Medulla oblongata (tissue), 1 donor: ENCODE measurements around the gene MIA3.
"Not testable (repeated sequence)": the region's sequence is repeated elsewhere in the genome, so short reads cannot be mapped to it uniquely, and the experiment has no call there.

Source experiments
- DNase-seq: peaks from one replicate; pipeline ENCODE4 v3.0.0-alpha.2; 2015; ENCODE audit errors: extremely low spot score

The MIA3 gene

DNA sequence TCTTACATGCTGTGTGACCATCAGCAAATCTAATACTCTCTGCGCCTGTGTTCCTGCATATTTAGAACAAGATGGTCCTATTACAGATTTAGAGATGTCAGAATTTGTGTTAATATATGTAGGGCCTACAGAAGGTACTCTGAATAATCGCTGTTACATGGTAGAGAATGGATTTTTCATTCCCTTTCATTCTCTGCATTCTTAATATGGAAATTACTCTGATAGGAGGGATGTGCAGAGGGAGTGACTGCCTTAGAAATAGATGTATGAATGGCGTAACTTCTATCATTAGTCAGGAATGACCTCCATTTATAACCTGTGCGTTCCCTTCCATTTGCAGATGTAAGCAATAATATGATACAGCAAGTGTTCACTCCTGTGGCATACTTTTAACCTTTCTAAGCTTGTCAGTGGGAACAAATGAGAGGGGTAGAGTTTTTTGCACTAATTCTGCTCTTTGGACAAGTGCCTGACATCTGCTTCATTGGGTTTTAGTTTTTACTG, 45.6 kb downstream of the MIA3 start:
- DNase-seq: no peak

DNA sequence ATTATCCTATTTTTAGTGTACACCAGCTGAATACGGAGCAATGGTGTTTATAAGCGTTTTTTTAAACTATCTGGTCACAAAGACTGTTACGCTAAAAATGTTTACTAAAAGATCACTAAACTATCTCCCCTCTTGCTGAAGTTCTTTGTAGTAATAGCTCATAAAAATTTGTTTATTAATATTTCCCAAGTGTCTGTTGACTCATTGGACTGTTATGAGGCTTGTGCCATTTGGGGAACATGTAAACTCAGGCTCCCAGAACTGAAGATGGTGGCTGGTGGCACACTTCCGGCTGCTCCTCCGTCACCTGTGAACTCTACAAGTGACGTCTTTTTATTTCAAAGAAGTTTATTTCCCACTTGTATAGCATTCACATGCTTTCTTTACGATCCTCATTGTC, 48.1 kb downstream of the MIA3 start:
- no peak for DNase-seq

DNA sequence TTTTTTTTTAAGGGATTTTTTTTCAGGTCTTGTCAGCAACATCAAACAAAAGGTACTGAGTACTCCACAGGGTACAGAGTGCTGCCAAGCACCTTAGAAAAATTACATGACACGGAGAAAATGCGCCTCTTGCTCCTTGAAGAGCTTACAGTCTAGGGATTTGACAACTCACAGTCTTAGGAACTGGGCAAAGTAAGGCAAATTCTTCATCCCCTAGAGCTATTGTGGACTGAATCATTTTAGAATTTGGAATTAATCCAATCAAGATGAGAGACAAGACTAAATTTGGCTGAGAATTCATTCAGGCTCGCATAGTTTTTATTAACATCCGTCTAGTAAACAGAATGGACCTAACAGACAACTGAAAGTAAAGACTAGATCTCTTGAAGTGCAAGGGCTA, 50.3 kb downstream of the MIA3 start:
- not testable (repeated sequence) for DNase-seq

DNA sequence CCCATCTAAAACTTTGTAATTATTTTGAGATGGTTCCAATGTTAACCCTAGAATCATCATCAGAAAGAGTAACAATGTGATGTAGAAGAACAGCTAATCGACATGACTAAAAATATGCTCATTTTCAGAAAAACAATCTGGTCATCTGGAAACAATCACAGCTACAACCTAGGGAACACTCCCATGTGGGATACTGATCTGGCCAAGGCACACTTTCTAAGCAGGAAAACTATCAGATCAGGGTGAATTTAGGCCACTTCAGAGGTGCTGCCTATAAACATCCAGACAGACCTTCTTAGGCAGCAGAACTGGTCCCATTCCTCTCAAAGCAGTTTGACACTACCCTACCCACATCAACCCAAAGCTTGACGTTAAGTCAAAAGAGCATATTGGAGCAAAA, 51.2 kb downstream of the MIA3 start:
- DNase-seq: not testable (repeated sequence)

DNA sequence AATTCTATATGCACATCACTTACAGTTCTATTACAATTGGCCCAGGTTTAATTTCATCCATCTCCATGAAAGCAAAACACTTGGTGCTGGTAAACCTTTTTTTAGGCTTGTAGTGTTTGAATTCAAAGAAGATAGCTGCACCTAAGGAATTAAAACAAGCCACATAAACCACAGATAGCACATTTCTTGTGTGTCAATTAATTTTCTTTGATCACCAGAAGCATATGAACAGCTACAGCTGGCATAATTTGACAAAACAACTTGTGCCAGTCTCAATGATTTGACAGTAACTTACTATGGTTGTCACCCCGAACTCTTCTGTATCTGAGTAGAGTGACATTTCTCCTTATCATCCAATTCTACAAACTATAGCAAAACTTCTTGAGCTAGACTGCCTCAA, 52.2 kb downstream of the MIA3 start:
- DNase-seq: no peak

DNA sequence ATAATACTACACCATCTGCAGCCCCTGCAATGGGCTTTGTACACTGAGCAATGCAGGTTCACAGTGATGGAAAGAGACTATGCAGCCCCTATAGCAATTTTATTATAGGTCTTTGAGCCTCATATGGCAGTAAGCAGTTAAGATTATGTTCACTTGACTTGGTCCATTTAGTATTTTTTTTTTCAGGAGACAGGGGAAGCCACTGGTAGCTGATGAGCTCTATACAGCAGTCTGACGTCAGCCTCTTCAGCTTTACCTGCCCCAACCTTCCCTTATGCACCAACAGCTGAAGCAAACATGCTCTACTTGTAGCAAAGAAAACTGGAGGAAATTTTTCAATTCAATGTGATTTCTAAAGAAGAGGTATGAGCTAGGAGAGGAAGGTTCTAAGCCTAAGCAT, 62.2 kb downstream of the MIA3 start:
- no peak for DNase-seq

DNA sequence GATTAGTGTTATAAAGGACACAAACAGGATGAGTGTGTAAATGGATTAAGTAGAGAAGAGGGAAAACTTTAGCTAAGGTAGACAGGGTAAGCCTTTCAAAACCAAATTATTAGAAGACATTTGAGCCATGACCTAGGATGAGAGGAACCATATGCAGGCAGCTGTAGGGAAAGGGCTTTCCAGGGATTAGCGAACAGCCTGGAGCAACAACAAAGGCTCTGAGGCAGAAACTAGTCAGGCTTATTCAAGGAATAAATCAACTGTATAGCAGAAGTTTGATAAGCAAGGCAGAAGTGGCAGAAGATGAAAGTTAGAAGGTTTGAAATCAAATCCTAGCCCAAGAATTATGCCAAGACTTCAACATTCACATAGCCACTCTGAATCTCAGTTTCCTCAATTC, 73.1 kb downstream of the MIA3 start:
- DNase-seq: no peak

DNA sequence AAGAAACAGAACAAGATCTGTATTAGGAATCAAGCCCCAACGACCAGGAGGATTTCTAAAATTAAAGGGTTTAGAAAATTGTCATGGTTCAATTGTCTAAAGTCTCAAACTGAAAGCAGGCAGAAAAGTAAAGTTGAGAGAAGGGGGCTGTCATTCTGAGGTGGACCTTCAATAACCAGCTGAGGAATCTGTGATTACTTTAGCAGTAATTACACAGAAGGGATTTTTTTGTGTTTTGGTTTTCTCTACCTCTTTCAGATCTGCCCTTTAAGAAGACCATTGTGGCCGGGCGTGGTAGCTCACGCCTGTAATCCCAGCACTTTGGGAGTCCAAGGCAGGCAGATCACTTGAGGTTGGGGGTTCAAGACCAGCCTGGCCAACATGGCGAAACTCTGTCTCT, 77.0 kb downstream of the MIA3 start:
- DNase-seq: no peak

DNA sequence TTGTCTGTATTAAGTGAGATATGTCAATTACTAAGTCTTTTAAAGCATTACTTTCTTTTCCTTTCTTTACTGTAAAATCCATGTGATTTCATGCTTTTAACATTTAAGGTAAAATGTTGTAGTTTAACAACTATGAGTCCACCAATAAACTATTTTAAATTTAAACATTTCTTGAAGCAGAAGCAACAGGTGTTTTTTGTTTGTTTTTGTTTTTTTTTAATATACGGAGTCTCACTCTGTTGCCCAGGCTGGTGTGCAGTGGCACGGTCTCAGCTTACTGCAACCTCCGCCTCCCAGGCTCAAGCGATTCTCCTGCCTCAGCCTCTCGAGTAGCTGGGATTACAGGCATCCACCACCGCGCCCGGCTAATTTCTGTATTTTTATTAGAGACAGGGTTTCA, 78.8 kb downstream of the MIA3 start:
- DNase-seq: no peak

DNA sequence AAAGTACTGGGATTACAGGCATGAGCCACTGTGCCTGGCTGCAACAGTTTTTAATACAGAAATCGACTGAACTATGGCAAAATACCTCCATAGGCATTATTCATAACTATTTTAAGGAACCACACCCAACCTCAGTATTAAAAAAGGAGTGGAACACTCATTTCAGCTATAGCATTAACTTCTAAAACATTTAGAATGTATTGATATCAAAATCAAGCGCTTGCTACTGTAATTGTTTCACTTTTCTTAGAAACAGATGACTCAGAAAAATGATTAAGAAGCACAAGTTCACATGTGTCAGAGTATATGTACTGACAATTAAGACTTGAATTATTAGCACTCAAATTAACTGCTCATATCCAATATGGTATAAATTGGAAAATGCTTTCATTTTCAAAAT, 79.3 kb downstream of the MIA3 start:
- no peak for DNase-seq

DNA sequence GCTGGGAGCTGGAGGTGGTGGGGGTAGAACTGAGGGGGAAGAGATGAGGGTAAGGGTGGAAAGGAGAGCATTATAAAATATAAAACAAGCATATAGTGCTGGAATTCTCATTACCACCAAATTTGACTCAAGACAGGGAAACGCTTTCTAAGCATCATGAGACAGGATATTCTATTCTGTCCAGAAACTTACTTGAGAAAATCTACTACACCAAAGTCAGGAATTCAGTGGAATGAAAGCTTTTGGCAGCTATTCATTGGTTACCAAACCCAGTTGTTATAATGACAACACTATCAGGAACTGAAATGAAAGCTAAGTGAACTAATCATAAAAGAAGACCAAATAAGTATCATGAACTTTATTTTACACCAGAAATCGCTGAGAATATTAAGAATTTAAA, 79.9 kb downstream of the MIA3 start:
- DNase-seq: no peak

DNA sequence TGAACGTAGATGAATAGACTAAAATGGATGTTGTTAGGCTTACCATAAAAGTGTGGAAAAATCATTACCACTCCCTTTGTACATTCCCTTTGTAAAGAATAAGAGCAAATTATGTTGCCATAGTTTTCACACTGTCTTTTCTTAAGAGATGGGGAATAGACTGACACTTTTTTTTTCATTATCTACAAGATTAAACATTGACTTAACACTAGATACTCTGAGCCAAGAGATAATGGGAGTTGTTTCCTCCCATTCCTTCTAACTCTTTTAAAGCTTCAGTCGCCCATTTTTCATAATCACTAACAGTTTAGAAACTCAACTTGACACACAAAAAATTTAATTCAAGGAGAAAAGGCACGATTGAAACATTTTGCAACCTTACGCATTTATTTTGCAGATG, 84.3 kb downstream of the MIA3 start:
- DNase-seq: no peak

DNA sequence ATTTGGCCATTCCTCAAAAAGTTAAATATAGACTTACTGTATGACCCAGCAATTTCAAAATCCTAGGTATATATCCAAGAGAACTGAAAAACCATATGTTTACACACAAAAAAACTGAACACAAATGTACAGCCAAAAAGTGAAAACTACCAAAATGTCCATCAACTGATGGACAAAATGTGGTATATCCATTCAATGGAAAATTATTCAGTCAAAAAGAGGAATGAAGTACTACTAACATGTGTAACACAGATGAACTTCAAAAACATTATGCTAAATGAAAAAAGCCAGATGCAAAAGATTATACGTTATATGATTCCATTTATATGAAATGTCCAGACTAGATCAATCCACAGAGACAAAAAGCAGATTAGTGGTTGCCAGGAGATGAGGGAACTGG, 86.4 kb downstream of the MIA3 start:
- no peak for DNase-seq

DNA sequence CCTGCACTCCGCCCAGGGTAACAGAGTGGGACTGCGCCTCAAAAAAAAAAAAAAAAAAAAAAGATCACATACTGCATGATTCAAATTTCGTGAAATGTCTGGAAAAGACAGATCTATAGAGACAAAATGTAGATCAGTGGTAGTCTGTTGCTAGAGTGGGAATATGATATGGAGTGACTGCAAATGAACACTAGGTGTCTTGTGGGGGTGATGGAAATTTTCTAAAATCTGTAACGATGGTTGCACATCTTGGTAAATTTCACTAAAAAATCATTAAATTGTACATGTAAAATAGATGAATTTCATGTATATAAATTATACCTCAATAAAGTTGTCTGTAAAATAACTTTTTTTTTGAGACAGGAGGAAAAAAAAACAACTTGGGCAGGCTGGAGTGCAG, 88.9 kb downstream of the MIA3 start:
- DNase-seq: no peak

DNA sequence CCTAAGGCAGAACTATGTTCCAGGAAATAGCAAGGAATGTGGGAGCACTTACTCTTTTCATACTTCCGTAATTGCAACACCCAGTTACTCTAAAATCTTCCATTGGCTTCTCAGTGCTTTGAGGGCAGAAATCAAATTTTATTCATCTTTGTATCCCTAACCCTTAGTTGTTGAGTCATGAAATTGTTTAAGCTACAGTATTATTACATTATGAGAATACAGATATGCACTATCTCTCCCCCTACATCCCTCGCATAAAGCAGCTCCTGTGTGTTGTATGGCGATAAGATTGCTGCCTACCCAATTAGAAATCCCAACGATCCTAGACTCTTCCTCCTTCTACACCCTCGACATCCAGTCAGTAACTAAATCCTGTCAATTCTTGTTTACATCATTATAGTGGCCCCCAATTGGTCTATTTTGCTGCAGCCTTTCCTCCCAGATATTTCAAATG, 91.8 kb downstream of the MIA3 start:
- no peak for DNase-seq

DNA sequence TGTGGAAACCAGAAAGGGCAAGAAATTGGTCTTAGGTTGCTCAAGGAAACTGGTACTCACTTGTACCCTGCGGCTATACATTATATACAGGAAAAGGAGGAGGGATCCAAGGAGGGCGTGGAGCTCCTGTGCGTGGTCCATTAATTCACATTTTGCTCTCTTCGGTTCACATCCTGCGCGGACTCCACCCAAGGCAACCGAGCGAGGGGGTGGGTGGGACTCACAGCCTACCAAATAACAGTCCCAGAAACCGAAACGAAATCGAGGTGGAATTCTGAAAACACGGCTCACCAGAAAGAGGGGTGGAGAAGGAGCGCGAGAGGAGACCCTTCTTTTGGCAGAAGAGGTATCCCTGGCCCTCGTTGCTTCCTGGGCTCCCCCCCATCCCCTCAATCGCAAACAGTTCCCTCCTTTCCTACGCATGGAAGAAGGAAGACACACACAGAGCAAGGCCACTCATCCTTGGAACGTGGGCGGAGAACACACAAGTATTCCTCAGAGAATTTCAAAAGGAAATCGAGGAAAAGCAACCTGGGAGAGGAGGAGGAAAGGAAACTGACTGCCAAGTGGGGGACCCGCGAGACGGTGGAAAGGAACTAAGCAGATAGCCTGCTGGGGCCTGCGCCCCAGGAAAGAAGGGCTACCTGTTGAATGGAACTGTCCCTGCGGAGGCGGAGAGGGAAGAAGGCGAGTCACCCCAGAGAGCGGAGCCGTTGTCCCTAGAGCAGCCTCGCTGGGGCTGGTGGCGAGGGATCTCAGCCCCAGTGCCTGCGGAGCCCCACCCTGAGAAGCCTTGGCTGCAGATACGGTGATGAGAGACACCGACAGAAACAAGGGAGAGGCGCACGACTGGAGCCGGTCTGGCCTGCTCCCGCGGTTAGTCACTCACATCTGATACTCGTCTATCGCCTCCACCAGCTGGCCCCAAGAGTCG, 93.7 kb downstream of the MIA3 start:
- peak; percentile 47 for DNase-seq

DNA sequence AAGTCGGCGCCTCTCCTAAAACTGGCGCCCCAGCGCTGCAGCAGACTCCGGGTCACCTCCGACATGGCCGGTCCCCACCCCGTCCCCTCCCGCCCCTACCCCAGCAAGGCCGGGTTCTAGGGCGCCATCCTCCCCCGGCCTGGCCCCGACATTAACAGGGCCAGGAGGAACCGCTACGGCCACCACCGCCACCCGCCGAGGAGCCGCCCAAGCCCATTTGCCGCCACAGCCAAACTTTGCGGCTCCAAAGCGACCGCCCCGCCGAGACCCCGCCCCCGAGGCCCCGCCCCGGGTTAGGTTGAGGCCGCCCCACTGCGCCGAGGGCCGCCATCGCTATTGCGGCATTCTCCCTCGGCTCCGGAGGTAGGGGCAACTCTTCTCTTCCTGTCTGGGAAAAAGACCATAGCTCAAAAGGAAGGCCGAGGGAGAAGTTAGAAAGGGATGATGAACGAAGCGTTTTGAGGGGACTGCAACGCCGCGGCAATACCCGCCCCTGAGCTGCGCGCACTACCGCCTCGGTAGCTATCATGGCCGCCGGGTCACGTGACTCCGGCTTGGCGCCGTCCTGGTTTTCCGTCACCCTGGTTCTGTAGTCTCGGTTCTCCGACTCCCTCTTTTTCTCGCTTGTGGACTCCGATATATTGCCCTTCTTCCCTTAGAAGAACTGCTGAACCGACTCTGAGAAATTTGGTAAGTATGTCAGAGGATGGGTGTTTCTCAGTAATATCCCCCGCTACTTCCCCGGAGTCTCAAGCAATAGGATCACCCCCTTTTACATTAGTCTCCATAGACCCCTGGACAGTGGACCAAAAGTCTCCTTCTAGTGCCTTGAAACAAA, 94.6 kb downstream of the MIA3 start, which contains the start of the genes AIDA and BROX:
TSS of gene AIDA (minus strand) at position 239 of the 838 bp plus-strand sequence. CDS start at position 65, 174 bp downstream.
TSS of gene BROX (plus strand) at position 312 of the 838 bp plus-strand sequence. CDS start 3,136 bp downstream, outside the sequence.
- peak; percentile 92 for DNase-seq

DNA sequence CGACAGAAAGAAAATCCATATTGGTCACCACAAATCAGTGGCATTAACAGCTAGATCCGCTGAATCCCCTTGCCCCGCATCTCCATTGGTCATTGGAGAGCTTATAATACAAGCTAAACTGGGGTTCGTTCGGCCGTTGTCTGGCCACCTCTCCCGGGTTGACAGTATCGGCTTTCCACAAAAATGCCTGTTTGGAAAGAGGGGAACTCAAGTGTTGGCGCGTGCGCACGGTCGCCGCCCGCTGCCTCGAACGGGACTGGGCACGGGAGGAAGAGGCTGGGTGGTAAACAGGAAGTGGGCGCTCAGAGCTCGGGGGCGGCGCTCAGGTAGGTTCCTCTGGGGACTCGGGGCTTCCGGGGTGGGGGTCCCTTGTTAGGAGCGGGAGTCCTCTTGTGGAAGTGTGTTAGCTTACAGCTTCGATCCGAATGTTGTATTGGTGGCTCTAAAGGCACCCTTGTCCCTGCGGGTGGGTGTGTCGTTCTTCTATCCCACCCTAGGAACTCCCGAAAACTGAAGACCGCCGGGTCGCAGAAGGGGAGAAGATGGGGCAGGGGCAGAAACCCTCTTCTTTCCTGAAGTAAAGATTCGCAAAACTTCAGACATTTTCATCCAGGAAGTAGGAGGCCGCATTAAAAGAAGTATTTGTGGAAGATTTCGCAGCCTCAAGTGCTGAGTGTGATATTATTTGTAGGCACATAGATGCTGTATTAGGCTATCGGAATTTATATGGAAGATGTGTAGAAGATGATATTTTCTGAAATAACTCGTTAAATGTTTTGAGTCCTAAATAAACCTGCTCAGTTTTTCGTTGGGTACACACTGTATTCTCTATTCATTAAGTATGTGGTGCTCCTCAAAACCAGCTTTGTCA, 95.4 kb downstream of the MIA3 start:
- peak; percentile 97 for DNase-seq

DNA sequence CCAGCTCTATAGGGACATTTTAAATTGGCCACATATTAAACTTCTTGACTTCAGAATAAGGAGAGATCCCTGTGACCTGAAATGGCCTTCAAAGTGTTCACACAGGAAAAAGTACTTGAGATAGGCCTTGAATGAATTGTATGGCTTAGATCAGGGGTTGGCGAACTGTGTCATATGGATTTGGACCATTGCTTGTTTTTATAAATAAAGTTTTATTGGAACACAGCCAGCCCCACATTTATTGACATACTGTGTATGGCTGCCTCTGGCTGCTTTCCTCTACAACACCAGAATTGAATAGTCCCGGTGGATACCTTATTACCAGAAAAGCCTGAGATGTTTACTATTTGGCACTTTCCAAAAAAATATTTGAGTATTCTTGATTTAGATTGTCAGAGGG, 98.5 kb downstream of the MIA3 start:
- no peak for DNase-seq
